Fibroblast of the aortic adventitia (primary cell): ENCODE data around the gene ASB6. TPM values are rescaled to one million over a fixed set of nuclear protein-coding genes. Genes with fewer than 3 reads are reported as not detected.
A peak's percentile ranks its signal among the peaks of the same experiment; 100 is the strongest.

ENCODE experiments used
- DNase-seq: peaks from one replicate; pipeline ENCODE4 v3.0.0-alpha.2; 2010; ENCODE audit warnings: low read depth
- H3K4me3 ChIP-seq: 2 replicates; pipeline ENCODE4 v1.5.1; 2011; ENCODE audit warnings: low read depth, mild to moderate bottlenecking, control low read depth, low read length, moderate library complexity
- total RNA-seq: library from RNA; depleted of rRNA; stranded (reverse); fragments of >200 nt; gene quantifications from 2 replicates; pipeline ENCODE4 v1.2.3, GENCODE V29; 2012; ENCODE audit warnings: low replicate concordance
- TF ChIP-seq, protein P1 (sequence below): IDR thresholded peaks from 2 replicates; pipeline ENCODE4 v1.5.1; 2011; ENCODE audit warnings: mild to moderate bottlenecking, low read length, control low read depth, inconsistent platforms; ENCODE audit not compliant: insufficient read depth

The ASB6 gene
- total RNA-seq, 1 donor = 14.0 TPM

DNA sequence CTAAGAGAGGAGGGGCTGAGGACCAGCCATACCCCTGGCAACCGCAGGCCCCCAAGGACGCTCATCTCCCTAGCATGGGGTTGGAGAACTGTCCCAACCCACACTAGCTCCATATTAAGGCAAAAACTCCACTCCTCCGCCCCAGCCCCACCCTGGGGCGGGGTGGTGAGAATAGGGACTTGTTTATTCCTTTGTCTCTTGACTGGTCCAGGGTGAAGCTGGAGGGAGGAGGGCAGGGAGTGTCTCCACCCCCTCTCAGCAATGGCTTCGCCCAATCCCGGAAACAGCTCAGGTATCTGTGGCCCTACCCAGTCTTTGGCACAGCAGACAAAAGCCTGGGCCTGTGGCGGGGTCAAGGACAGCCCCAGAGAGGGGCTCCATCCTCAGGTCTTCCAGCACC lies 40.4 kb upstream of the ASB6 start:
- no peak for DNase-seq
- H3K4me3 ChIP-seq = no peak overlapping the region
- TF ChIP-seq, protein P1, sequence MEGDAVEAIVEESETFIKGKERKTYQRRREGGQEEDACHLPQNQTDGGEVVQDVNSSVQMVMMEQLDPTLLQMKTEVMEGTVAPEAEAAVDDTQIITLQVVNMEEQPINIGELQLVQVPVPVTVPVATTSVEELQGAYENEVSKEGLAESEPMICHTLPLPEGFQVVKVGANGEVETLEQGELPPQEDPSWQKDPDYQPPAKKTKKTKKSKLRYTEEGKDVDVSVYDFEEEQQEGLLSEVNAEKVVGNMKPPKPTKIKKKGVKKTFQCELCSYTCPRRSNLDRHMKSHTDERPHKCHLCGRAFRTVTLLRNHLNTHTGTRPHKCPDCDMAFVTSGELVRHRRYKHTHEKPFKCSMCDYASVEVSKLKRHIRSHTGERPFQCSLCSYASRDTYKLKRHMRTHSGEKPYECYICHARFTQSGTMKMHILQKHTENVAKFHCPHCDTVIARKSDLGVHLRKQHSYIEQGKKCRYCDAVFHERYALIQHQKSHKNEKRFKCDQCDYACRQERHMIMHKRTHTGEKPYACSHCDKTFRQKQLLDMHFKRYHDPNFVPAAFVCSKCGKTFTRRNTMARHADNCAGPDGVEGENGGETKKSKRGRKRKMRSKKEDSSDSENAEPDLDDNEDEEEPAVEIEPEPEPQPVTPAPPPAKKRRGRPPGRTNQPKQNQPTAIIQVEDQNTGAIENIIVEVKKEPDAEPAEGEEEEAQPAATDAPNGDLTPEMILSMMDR = no peak

DNA sequence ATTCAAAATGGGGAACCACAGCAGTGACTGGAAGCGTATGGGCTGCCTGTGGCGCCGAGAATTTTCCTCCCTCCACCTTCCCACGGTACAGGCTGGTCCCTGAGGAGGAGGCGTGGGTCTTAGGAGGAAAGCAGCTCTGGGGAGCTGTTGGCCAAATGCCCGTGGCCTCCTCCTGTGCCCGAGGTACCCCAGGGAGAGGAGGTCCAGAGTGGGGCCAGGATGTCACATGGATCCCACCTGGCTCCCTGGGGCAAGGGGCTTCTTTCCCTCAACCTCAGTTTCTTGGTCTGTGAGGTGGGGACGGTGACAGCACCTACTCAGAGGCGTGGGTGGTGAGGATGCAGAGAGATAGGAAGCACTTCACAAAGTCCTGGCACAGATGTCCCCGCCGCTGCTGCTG lies 40.0 kb upstream of the ASB6 start:
- H3K4me3 ChIP-seq = no peak overlapping the region
- TF ChIP-seq, protein P1 = no peak
- no peak for DNase-seq

DNA sequence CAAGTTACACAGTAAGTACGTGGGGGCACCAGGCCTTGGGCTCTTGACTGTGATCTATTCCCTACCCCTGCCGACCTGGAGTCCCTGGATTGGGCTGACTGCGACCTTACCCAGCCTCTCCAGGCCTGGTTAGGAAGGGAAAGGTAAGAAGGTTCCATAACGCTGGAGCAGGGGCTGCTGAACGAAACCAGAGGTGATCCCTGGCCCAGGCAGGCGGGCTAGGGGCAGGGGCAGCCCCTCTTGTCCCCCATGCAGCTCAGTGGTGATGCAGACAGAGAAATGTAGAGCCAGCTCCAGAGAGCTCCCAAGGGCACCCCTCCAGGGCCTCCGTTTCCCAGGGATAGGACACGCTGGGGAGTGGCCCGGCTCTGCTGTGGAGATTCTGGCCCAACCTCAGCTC lies 37.6 kb upstream of the ASB6 start:
- TF ChIP-seq, protein P1 = no peak
- no peak overlapping the region for H3K4me3 ChIP-seq
- no peak for DNase-seq

DNA sequence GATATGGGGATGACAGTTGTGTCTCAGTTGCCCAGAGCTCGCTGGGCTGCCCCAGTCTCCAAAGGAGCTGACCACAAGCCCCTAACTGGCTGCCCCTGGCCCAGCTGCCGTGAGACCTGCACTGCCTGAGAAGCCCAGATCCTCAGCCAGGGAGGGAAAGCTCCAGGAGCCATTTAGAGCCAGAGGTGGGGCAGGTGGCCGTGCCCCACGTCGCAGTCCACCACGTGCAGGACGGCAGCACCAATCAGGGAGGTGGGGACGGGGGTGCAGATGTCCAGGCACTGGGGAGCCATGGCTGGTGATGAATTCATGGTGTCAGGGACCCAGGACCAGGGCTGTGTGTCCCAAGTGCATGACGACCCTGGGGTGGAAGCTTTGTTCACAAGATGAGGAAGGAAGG lies 36.9 kb upstream of the ASB6 start:
- no peak for DNase-seq
- TF ChIP-seq, protein P1 = no peak
- H3K4me3 ChIP-seq = no peak overlapping the region

DNA sequence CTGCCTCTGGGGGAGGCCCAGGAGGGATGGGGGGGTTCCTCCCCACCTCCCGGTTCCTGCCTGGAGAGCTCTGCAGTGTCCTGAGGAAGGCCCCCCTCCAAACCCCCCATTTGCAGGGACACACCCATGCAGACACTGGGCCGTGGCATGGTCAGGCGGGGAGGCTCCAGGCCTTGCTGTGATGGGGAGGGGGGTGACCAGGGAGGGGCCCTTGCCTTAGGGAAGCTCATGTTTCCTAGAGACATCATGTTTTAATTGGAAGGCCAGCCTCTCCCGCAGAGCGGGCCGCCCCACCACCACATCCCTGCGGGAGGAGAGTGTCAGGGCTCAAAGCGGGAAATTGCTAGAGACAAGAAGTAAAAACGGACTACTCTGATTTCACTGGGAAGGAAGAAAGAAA lies 35.5 kb upstream of the ASB6 start:
- H3K4me3 ChIP-seq = peak overlapping the region; percentile 0
- DNase-seq = no peak
- TF ChIP-seq, protein P1 = no peak

DNA sequence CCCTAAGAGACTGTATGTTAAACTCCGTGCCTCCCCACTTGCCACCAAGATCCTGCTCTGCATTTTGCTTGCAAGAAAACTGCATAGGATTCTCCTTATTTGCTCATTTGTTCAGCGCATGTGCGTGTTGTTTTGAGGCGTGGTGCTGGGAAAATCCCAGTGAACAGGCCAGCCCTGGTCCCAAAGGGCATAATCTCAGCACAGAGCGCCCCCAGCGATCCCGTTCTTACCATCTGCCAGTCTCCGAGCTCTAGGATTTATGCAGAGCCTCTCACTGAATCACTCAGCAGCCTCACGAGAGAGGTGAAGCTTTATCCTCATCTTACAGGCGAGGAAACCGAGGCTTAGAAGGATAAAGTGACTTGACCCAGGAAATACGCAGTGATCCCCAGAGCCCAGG lies 35.0 kb upstream of the ASB6 start:
- peak; percentile 74 for DNase-seq
- TF ChIP-seq, protein P1 = peak; percentile 32
- H3K4me3 ChIP-seq = peak overlapping the region; percentile 0

DNA sequence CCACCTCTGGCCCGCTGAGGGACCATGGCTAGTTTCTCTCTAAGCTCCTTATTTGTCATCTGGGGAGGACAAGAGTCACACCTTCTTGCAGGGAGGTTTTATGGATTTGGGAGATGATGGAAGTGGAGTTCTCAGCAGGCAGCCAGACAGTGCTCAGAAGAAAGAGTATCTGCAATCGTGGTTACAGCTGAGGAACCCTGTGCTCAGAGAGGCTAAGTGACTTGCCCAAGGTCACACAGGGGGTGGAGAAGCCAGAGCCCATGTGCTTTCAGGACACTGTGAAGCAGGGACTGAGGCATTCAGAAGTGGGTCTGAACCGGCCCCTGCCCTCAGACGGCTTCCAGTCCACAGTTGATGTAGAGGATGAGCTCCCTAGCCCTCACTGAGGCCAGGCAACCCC lies 34.3 kb upstream of the ASB6 start:
- H3K4me3 ChIP-seq = no peak overlapping the region
- TF ChIP-seq, protein P1 = no peak
- DNase-seq = no peak
